Thymus (tissue), 14 donors: ENCODE results near the gene OR2L2. TPM values are rescaled to one million over a fixed set of nuclear protein-coding genes. Genes with fewer than 3 reads are reported as not detected.

Experiments
- DNase-seq, 9 donors: peaks; one replicate each; pipeline ENCODE4 v3.0.0-alpha.2; 2013; ENCODE audit warnings: low spot score in 9 of 9, low read depth in 6 of 9, missing footprints in 1 of 9
- H3K27ac ChIP-seq, 2 donors: one replicate each; pipeline ENCODE4 v1.5.1; 2013; ENCODE audit warnings: control low read depth in 1 of 2, low read depth in 1 of 2, low read length in 1 of 2, mild to moderate bottlenecking in 1 of 2, moderate library complexity in 1 of 2
- H3K27me3 ChIP-seq, 2 donors: one replicate each; pipeline ENCODE4 v1.5.1; 2013; ENCODE audit warnings: low read length in 1 of 2; ENCODE audit not compliant: control insufficient read depth in 2 of 2, insufficient read depth in 1 of 2
- H3K36me3 ChIP-seq, 2 donors: one replicate each; pipeline ENCODE4 v1.5.1; 2013; ENCODE audit warnings: low read length in 1 of 2, mild to moderate bottlenecking in 1 of 2, moderate library complexity in 1 of 2; ENCODE audit not compliant: control insufficient read depth in 2 of 2, insufficient read depth in 2 of 2
- H3K4me1 ChIP-seq, 2 donors: one replicate each; pipeline ENCODE4 v1.5.1; 2013; ENCODE audit warnings: low read length in 2 of 2; ENCODE audit not compliant: control insufficient read depth in 2 of 2, insufficient read depth in 2 of 2
- H3K4me3 ChIP-seq, 2 donors: one replicate each; pipeline ENCODE4 v1.5.1; 2013; ENCODE audit warnings: low read length in 2 of 2, control low read depth in 1 of 2, mild to moderate bottlenecking in 1 of 2
- H3K9me3 ChIP-seq, 2 donors: one replicate each; pipeline ENCODE4 v1.5.1; 2013; ENCODE audit warnings: low read length in 1 of 2, mild to moderate bottlenecking in 1 of 2; ENCODE audit not compliant: control insufficient read depth in 2 of 2, insufficient read depth in 1 of 2
- WGBS: extraction: QIAGEN DNeasy Blood & Tissue Kit; methylation state at CpG from one replicate; pipeline ENCODE4 v1.1.7; 2013; 5-methylcytosine and 5-hydroxymethylcytosine counted together
- long read RNA-seq, 10 donors: transcript quantifications; one replicate each; lab custom pipeline, GENCODE V29; 2026
- polyA plus RNA-seq: library from polyadenylated mRNA; stranded (reverse); fragments of 200-250 nt; gene quantifications from one replicate; pipeline ENCODE4 v1.2.3, GENCODE V29; 2013
- total RNA-seq: library from RNA; stranded (reverse); fragments of 120-200 nt; gene quantifications from one replicate; pipeline ENCODE4 v1.2.4, GENCODE V29; 2013
- donor health status: healthy.

The OR2L2 gene, protein sequence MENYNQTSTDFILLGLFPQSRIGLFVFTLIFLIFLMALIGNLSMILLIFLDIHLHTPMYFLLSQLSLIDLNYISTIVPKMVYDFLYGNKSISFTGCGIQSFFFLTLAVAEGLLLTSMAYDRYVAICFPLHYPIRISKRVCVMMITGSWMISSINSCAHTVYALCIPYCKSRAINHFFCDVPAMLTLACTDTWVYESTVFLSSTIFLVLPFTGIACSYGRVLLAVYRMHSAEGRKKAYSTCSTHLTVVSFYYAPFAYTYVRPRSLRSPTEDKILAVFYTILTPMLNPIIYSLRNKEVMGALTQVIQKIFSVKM
- total RNA-seq (under 0.01 TPM), polyA plus RNA-seq (0.14 TPM)
- long read RNA-seq, donor 1: 0 reads
- long read RNA-seq, donor 2: 0 reads
- long read RNA-seq, donor 3: 0 reads
- long read RNA-seq, donor 4: 0 reads
- long read RNA-seq, donor 5: 0 reads
- long read RNA-seq, donor 6: 0 reads
- long read RNA-seq, donor 7: 0 reads
- long read RNA-seq, donor 8: 0 reads
- long read RNA-seq, donor 9: 0 reads
- long read RNA-seq, donor 10: 0 reads

DNA sequence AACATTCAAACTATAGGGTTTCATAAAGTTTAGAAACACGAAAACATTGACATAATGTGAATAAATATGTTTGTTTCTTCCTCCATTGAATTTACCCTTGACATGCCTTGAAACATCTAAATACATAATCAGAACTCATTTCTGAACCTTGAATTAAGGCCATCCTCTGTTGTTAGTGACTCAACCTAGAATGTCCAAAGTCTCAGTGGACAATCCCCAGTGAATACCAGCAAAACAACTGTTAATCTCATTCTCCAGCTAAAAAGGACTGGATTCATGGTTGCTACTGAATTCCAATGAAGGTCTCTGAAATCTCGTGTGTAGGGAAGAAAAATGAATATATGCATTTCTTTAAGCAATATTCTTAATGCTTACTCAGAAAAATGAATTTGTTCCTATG, at the start of gene OR2L2:
Gene OR2L2 (plus strand): TSS at position 301 of the 400 bp plus-strand sequence. CDS start 8,198 bp downstream, outside the sequence.
- 61% methylated on average over 2 of the region's 2 CpGs for WGBS
- Histone ChIP-seq H3K4me3 (no peak within 1 kb of the TSS), H3K4me1 (no peaks in the 10 kb centered on the region), H3K27ac (no peak within 1 kb of the TSS), H3K27me3 (no peaks in the 10 kb centered on the region), H3K9me3 (peaks cover 0 to 3% of the 10 kb centered on the region in 2 donors), H3K36me3 (no peaks in the 10 kb centered on the region)
- DNase-seq: no peak

DNA sequence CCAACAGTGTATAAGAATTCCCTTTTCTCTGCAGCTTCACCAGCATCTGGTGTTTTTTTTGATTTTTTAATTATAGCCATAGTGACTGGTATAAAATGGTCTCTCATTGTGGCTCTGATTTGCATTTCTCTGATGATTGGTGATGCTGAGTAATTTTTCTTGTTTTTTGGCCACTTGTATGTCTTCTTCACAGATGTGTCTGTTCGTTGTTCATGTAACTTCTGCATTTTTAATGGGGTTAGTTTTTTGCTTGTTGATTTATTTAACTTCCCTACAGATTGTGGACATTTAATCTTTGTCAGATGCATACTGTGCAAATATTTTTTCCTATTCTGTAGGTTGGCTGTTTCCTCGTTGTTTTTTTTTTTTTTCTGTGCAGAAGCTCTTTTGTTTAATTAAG, 36.9 kb upstream of the OR2L2 start:
- H3K36me3 ChIP-seq: no peaks in the 10 kb centered on the region
- no peak overlapping the region for H3K27ac ChIP-seq
- no peak for DNase-seq
- 13% methylated on average over 2 of the region's 2 CpGs for WGBS
- no peaks in the 10 kb centered on the region for H3K27me3 ChIP-seq
- no peak overlapping the region for H3K4me3 ChIP-seq
- H3K9me3 ChIP-seq: no peaks in the 10 kb centered on the region
- no peaks in the 10 kb centered on the region for H3K4me1 ChIP-seq

- WGBS: 85% methylated on average over 2 of the region's 2 CpGs
- Histone ChIP-seq H3K27ac (no peak overlapping the region), H3K9me3 (no peaks in the 10 kb centered on the region), H3K4me3 (no peak overlapping the region), H3K4me1 (no peaks in the 10 kb centered on the region), H3K27me3 (no peaks in the 10 kb centered on the region), H3K36me3 (no peaks in the 10 kb centered on the region)
- DNase-seq: no peak
These were observed 31.1 kb upstream of the OR2L2 start for GRCh38 chr1:247998811-247999210.

DNA sequence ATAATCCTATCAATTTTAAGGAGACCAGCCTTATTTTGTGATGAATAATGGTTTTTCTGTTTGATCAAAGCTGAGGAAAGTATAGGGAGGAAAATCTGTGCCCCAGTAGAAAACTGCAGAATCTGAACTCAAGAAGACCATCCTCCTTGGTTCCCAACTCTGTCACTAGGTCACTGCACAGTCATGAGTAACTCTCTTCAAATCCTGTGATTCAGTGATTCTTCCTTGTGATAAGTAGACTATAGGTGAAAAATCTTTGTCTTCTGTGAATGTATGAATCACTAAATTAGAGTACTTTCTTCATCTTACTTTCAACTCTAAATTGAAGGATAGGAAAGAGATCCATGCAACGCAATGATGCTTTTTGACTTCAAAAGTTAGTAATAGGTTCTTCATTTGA, 29.7 kb upstream of the OR2L2 start:
- Histone ChIP-seq H3K36me3 (no peaks in the 10 kb centered on the region), H3K27me3 (no peaks in the 10 kb centered on the region), H3K4me1 (no peaks in the 10 kb centered on the region), H3K27ac (no peak overlapping the region), H3K4me3 (no peak overlapping the region), H3K9me3 (no peaks in the 10 kb centered on the region)
- DNase-seq: no peak
- WGBS: 99% methylated on average over 1 of the region's 1 CpG

DNA sequence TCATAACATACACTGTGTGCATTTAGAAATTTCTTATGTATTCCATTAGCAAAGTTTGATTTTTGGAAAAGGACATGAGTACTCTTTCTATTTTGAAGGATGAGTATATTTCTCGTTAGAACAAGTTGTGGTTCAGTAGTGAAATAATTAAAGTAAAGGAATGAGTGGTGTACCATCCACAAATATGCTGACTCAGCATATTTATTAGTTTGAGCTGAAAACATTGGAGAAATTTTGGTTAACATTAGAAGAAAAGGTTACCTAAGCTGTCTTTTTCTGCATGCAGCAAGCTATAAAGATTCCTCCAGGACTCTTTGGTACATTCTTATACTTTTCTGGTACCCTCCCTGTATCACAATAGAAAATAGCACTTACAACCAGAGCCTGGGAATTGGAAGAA, 22.1 kb upstream of the OR2L2 start:
- no peaks in the 10 kb centered on the region for H3K4me1 ChIP-seq
- DNase-seq: no peak
- no peak overlapping the region for H3K4me3 ChIP-seq
- no peaks in the 10 kb centered on the region for H3K36me3 ChIP-seq
- WGBS: 88% methylated on average over 1 of the region's 1 CpG
- no peak overlapping the region for H3K27ac ChIP-seq
- H3K27me3 ChIP-seq: no peaks in the 10 kb centered on the region
- no peaks in the 10 kb centered on the region for H3K9me3 ChIP-seq

DNA sequence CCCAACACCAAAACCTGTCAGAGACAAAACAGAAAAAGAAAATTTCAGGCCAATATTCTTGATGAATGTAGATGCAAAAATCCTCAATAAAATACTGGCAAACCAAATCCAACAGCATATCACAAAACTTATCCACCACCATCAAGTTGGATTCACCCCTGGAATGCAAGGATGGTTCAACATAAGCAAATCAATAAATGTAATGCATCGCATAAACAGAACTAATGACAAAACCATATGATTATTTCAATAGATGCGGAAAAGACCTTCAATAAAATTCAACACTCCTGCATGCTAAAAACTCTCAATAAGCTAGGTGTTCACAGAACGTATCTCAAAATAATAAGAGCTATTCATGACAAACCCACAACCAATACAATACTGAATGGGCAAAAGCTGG, 20.2 kb upstream of the OR2L2 start:
- Histone ChIP-seq H3K27me3 (no peaks in the 10 kb centered on the region), H3K4me3 (no peak overlapping the region), H3K4me1 (no peaks in the 10 kb centered on the region), H3K9me3 (no peaks in the 10 kb centered on the region), H3K36me3 (no peaks in the 10 kb centered on the region), H3K27ac (no peak overlapping the region)
- no peak for DNase-seq
- 96% methylated on average over 3 of the region's 3 CpGs for WGBS

DNA sequence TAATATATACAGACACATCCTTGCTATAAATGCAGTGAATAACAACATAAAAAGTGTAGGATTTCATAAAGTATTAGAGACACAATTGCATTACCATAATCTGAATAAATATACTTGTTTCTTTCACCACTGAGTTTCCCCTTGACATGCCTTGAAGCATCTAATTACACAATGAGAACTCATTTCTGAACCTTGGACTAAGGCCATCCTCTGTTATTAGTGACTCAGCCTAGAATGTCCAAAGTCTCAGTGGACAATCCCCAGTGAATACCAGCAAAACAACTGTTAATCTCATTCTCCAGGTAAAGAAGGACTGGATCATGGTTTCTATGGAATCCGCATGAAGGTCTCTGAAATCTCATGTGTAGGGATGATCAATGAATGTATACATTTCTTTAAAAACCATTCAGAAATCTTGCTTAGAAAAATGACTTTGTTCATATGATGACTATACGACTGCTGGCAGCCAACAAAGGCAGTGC, 16.6 kb upstream of the OR2L2 start, which contains the start of gene OR2L5:
Gene OR2L5 (plus strand): TSS at position 432 of the 482 bp plus-strand sequence. CDS start 8,288 bp downstream, outside the sequence.
- no peak within 1 kb of the TSS for H3K27ac ChIP-seq
- no peaks in the 10 kb centered on the region for H3K4me1 ChIP-seq
- no peaks in the 10 kb centered on the region for H3K9me3 ChIP-seq
- 98% methylated on average over 2 of the region's 2 CpGs for WGBS
- H3K27me3 ChIP-seq: no peaks in the 10 kb centered on the region
- H3K36me3 ChIP-seq: no peaks in the 10 kb centered on the region
- no peak within 1 kb of the TSS for H3K4me3 ChIP-seq
- no peak for DNase-seq

- Histone ChIP-seq H3K27me3 (no peaks in the 10 kb centered on the region), H3K36me3 (no peaks in the 10 kb centered on the region), H3K9me3 (no peaks in the 10 kb centered on the region), H3K27ac (no peak overlapping the region), H3K4me3 (no peak overlapping the region), H3K4me1 (no peaks in the 10 kb centered on the region)
- WGBS: 95% methylated on average over 1 of the region's 1 CpG
- no peak for DNase-seq
These were observed 14.1 kb upstream of the OR2L2 start for GRCh38 chr1:248015803-248016202.

DNA sequence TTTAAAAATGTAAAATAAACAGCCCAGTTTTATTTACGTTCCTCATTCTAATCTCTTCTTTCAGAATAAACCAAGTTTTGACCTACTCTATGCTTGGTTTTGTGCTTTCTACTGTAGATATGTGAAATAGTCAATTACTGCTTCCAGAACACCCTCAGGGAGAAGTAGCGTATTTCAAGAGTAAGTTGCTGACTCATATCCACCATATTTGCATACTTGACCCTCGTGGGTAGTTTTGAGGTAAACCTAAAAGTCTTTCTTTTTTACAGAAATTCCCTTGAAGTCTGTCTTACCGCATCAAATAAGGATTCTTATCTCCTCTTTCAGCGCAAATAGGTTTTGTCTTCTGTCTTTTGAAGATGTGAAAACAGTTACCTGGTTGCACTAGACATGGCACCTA, 15.3 kb downstream of the OR2L2 start:
- H3K9me3 ChIP-seq: peaks cover 0 to 5% of the 10 kb centered on the region in 2 donors
- WGBS: 62% methylated on average over 5 of the region's 5 CpGs

More for the DNA sequence above, 15.3 kb downstream of the OR2L2 start:
- no peaks in the 10 kb centered on the region for H3K4me1 ChIP-seq
- no peak for DNase-seq
- no peaks in the 10 kb centered on the region for H3K36me3 ChIP-seq
- H3K27ac ChIP-seq: no peak overlapping the region
- H3K27me3 ChIP-seq: no peaks in the 10 kb centered on the region
- no peak overlapping the region for H3K4me3 ChIP-seq
